Upper lobe of left lung (tissue), 6 donors: ENCODE data around the gene ETFB. TPM values are rescaled to one million over a fixed set of nuclear protein-coding genes. Genes with fewer than 3 reads are reported as not detected.

Experiments used
- ATAC-seq, 2 donors: fragments of 200-7000 bp; cut with Tn5 transposase; one replicate each; pipeline ENCODE4 v1.9.1; 2022; ENCODE audit warnings: mild to moderate bottlenecking in 2 of 2, moderate library complexity in 2 of 2; ENCODE audit not compliant: low FRiP score in 2 of 2
- DNase-seq, 2 donors: peaks; one replicate each; pipeline ENCODE4 v3.0.0-alpha.2; 2019 to 2020
- H3K27ac ChIP-seq, 4 donors: fragments of 200-600 bp; sonication (generic); one replicate each; pipeline ENCODE4 v1.5.1; 2016 to 2019
- H3K27me3 ChIP-seq, 4 donors: fragments of 200-600 bp; sonication (generic); one replicate each; pipeline ENCODE4 v1.5.1; 2017 to 2019
- H3K36me3 ChIP-seq, 4 donors: fragments of 200-600 bp; sonication (generic); one replicate each; pipeline ENCODE4 v1.5.1; 2016 to 2019
- H3K4me1 ChIP-seq, 4 donors: fragments of 200-600 bp; sonication (generic); one replicate each; pipeline ENCODE4 v1.5.1; 2018 to 2019
- H3K4me3 ChIP-seq, 4 donors: fragments of 200-600 bp; sonication (generic); one replicate each; pipeline ENCODE4 v1.5.1; 2017 to 2019; ENCODE audit warnings: mild to moderate bottlenecking in 2 of 4, moderate library complexity in 1 of 4
- H3K9me3 ChIP-seq, 4 donors: fragments of 200-600 bp; sonication (generic); one replicate each; pipeline ENCODE4 v1.5.1; 2018 to 2019
- CTCF ChIP-seq, 6 experiments: fragments of 450-650 bp in 4 of 6; fragments of 200-600 bp in 2 of 6; sonication (generic) in 2 of 6; IDR thresholded peaks; one replicate each; pipeline ENCODE4 v1.5.1; 2016 to 2019; ENCODE audit warnings: antibody characterized with exemption in 6 of 6
- EP300 ChIP-seq, 4 donors: sonication (generic); formaldehyde crosslinking; IDR thresholded peaks; one replicate each; pipeline ENCODE4 v1.5.1; 2017; ENCODE audit warnings: antibody characterized with exemption in 4 of 4, control low read depth in 2 of 4
- POLR2A ChIP-seq, 4 donors: fragments of 450-650 bp; IDR thresholded peaks; one replicate each; pipeline ENCODE4 v1.5.1; 2016 to 2017; ENCODE audit warnings: antibody characterized with exemption in 4 of 4, mild to moderate bottlenecking in 2 of 4
- POLR2AphosphoS5 ChIP-seq, 2 donors: sonication (generic); formaldehyde crosslinking; IDR thresholded peaks; one replicate each; pipeline ENCODE4 v1.5.1; 2017; ENCODE audit warnings: antibody characterized with exemption in 2 of 2
- WGBS, 2 donors: methylation state at CpG; one replicate each; pipeline ENCODE4 v1.1.5; 2017 to 2018; 5-methylcytosine and 5-hydroxymethylcytosine counted together
- total RNA-seq, 6 donors: library from RNA; depleted of rRNA in 4 of 6; stranded (reverse); fragments of >200 nt in 4 of 6; gene quantifications; one replicate each; pipeline versions ENCODE4 v1.1.0 to v1.2.1, GENCODE V29; 2016 to 2021
- donor health status: DM: no; HTN: no; CAD: no; lungs with moderate emphysema.
- donor health status: DM: no; HTN: yes; CAD: no; lungs with severe emphysema.

Gene ETFB
- 100 to 1,000 TPM in 1 of 6 donors, 10 to 100 TPM in 5; 59.7 to 102 (median 86.6) TPM for total RNA-seq

GRCh38 chr19:51365965-51366388 is at the start of gene ETFB:
Gene ETFB (minus strand): TSS chr19:51366388. CDS start chr19:51366326, 62 bp downstream.
- WGBS, 2 donors, result 1 to 2% methylated on average over 10 to 27 of the region's 27 CpGs
- Histone ChIP-seq H3K9me3 (no peaks in the 10 kb centered on the region), H3K27ac (peak within 1 kb of the TSS; percentile 88 to 99 (median 92)), H3K36me3 (no peaks in the 10 kb centered on the region), H3K4me3 (peak within 1 kb of the TSS; percentile 64 to 86 (median 76)), H3K4me1 (peaks cover 21 to 45% (median 25%) of the 10 kb centered on the region in 4 donors), H3K27me3 (no peaks in the 10 kb centered on the region)
- peak in 1 of 2 donors; percentile 73 for TF ChIP-seq POLR2AphosphoS5 (IDR thresholded peaks at IDR 0.05)
- no peak for TF ChIP-seq EP300 (IDR thresholded peaks at IDR 0.05)
- TF ChIP-seq CTCF (IDR thresholded peaks at IDR 0.05), result no peak
- peak in 1 of 4 donors; percentile 26 for TF ChIP-seq POLR2A (IDR thresholded peaks at IDR 0.05)
- DNase-seq (no peak), ATAC-seq (no peak)

- no peaks in the 10 kb centered on the region for H3K4me1 ChIP-seq
- no peak overlapping the region for H3K27ac ChIP-seq
- H3K4me3 ChIP-seq, result no peak overlapping the region
- DNase-seq (no peak), ATAC-seq (no peak)
- TF ChIP-seq EP300 (IDR thresholded peaks at IDR 0.05) (no peak), CTCF (IDR thresholded peaks at IDR 0.05) (no peak), POLR2AphosphoS5 (IDR thresholded peaks at IDR 0.05) (no peak), POLR2A (IDR thresholded peaks at IDR 0.05) (no peak)
- no peaks in the 10 kb centered on the region for H3K27me3 ChIP-seq
- H3K36me3 ChIP-seq, result no peaks in the 10 kb centered on the region
- 81 to 89% methylated on average over 3 to 12 of the region's 12 CpGs for whole genome bisulfite sequencing, 2 donors
- H3K9me3 ChIP-seq, result no peaks in the 10 kb centered on the region
Measured at GRCh38 chr19:51415187-51415586, 49.0 kb upstream of the ETFB start.

- no peak overlapping the region for H3K4me3 ChIP-seq
- TF ChIP-seq POLR2A (IDR thresholded peaks at IDR 0.05) (no peak), CTCF (IDR thresholded peaks at IDR 0.05) (no peak), POLR2AphosphoS5 (IDR thresholded peaks at IDR 0.05) (no peak), EP300 (IDR thresholded peaks at IDR 0.05) (no peak)
- ATAC-seq, result no peak
- 91 to 95% methylated on average over 12 to 15 of the region's 15 CpGs for WGBS, 2 donors
- no peak for DNase-seq
- H3K36me3 ChIP-seq, result no peaks in the 10 kb centered on the region
- H3K4me1 ChIP-seq, result peaks cover 0 to 9% (median 5%) of the 10 kb centered on the region in 4 donors
- H3K9me3 ChIP-seq, result no peaks in the 10 kb centered on the region
- H3K27me3 ChIP-seq, result no peaks in the 10 kb centered on the region
- no peak overlapping the region for H3K27ac ChIP-seq
Measured at GRCh38 chr19:51410950-51411748, 45.0 kb upstream of the ETFB start.

GRCh38 chr19:51407511-51408131 is 41.4 kb upstream of the ETFB start:
- Histone ChIP-seq H3K27ac (peak overlapping the region; percentile 10 to 42 (median 28)), H3K9me3 (peaks cover 0 to 6% (median under 1%) of the 10 kb centered on the region in 4 donors), H3K4me1 (peaks cover 0 to 9% (median 5%) of the 10 kb centered on the region in 4 donors), H3K27me3 (no peaks in the 10 kb centered on the region), H3K4me3 (no peak overlapping the region), H3K36me3 (no peaks in the 10 kb centered on the region)
- DNase-seq (no peak), ATAC-seq (peak; percentile 61 to 66)
- 32 to 54% methylated on average over 6 of the region's 6 CpGs for WGBS, 2 donors
- no peak for TF ChIP-seq EP300 (IDR thresholded peaks at IDR 0.05)
- TF ChIP-seq POLR2A (IDR thresholded peaks at IDR 0.05), result no peak
- TF ChIP-seq POLR2AphosphoS5 (IDR thresholded peaks at IDR 0.05), result no peak
- TF ChIP-seq CTCF (IDR thresholded peaks at IDR 0.05), result peak in 5 of 6 experiments; percentile 15 to 47 (median 37)
